Fibroblast of lung (primary cell): ENCODE measurements around the gene CASQ2. TPM values are rescaled to one million over a fixed set of nuclear protein-coding genes. Genes with fewer than 3 reads are reported as not detected.

ENCODE experiments used
- DNase-seq, 2 donors: peaks; one replicate each; pipeline versions ENCODE4 v3.0.0 to v3.0.0-alpha.2; 2010; ENCODE audit warnings: low read depth in 2 of 2
- H2AFZ ChIP-seq: 2 replicates; pipeline ENCODE4 v1.5.1; 2012; ENCODE audit warnings: low read length, control low read depth, inconsistent platforms
- H3K27ac ChIP-seq: 2 replicates; pipeline ENCODE4 v1.5.1; 2011; ENCODE audit warnings: low read length, control low read depth; ENCODE audit not compliant: insufficient read depth
- H3K27me3 ChIP-seq: 2 replicates; pipeline ENCODE4 v1.5.1; 2011; ENCODE audit warnings: mild to moderate bottlenecking, low read length; ENCODE audit not compliant: control insufficient read depth, insufficient read depth
- H3K36me3 ChIP-seq: 2 replicates; pipeline ENCODE4 v1.5.1; 2011; ENCODE audit warnings: low read length; ENCODE audit not compliant: control insufficient read depth, insufficient read depth
- H3K4me1 ChIP-seq: 2 replicates; pipeline ENCODE4 v1.5.1; 2011; ENCODE audit warnings: low read length; ENCODE audit not compliant: control insufficient read depth, insufficient read depth; ENCODE audit errors: extremely low read depth
- H3K4me2 ChIP-seq: 2 replicates; pipeline ENCODE4 v1.5.1; 2011; ENCODE audit warnings: low read length, control low read depth; ENCODE audit not compliant: insufficient read depth; ENCODE audit errors: extremely low read depth
- H3K4me3 ChIP-seq, 4 experiments: fragments of 200-600 bp in 1 of 4; sonication (generic) in 1 of 4; replicated peaks in 1 of 4; 2 replicates each; pipeline ENCODE4 v1.5.1; 2011 to 2016; ENCODE audit warnings: low read length in 4 of 4, low read depth in 3 of 4, mild to moderate bottlenecking in 3 of 4, control low read depth in 2 of 4, inconsistent platforms in 1 of 4, mixed read lengths in 1 of 4; ENCODE audit not compliant: insufficient read depth in 1 of 4; ENCODE audit errors: control extremely low read depth in 1 of 4
- H3K79me2 ChIP-seq: 2 replicates; pipeline ENCODE4 v1.5.1; 2012; ENCODE audit warnings: mild to moderate bottlenecking, low read length, inconsistent platforms; ENCODE audit not compliant: control insufficient read depth, insufficient read depth
- H3K9ac ChIP-seq: 2 replicates; pipeline ENCODE4 v1.5.1; 2011; ENCODE audit warnings: mild to moderate bottlenecking, low read length, control low read depth; ENCODE audit not compliant: insufficient read depth
- H3K9me3 ChIP-seq: 2 replicates; pipeline ENCODE4 v1.5.1; 2012; ENCODE audit warnings: low read depth, low read length; ENCODE audit not compliant: control insufficient read depth, insufficient read depth
- H4K20me1 ChIP-seq: 2 replicates; pipeline ENCODE4 v1.5.1; 2011; ENCODE audit warnings: low read length; ENCODE audit not compliant: control insufficient read depth, insufficient read depth; ENCODE audit errors: extremely low read depth
- EZH2 ChIP-seq: IDR thresholded peaks from 2 replicates; pipeline ENCODE4 v1.5.1; 2012; ENCODE audit warnings: low read length, control low read depth, mild to moderate bottlenecking; ENCODE audit errors: missing control alignments
- polyA plus RNA-seq, 2 donors: library from polyadenylated mRNA; depleted of rRNA in 1 of 2; stranded (reverse) in 1 of 2; unstranded in 1 of 2; fragments of >200 nt; gene quantifications; 2 replicates each; pipeline ENCODE4 v1.2.1, GENCODE V29; 2011 to 2012; ENCODE audit warnings: missing spikeins in 1 of 2
- total RNA-seq: library from RNA; depleted of rRNA; stranded (reverse); fragments of >200 nt; gene quantifications from 2 replicates; pipeline ENCODE4 v1.2.1, GENCODE V29; 2014
- TF ChIP-seq, protein P1 (sequence below), 2 donors: IDR thresholded peaks in 1 of 2; conservative IDR thresholded peaks in 1 of 2; 1 replicate in 1 of 2; 2 replicates in 1 of 2; pipeline ENCODE4 v1.5.1; 2011 to 2012; ENCODE audit warnings: low read length in 2 of 2, control low read depth in 1 of 2, inconsistent platforms in 1 of 2, low read depth in 1 of 2, mild to moderate bottlenecking in 1 of 2

The CASQ2 gene
- total and polyA plus RNA-seq, 2 donors (not counting 1 experiment from before 2014, with no cell fraction given) = 0.03 TPM; not detected in 1

DNA sequence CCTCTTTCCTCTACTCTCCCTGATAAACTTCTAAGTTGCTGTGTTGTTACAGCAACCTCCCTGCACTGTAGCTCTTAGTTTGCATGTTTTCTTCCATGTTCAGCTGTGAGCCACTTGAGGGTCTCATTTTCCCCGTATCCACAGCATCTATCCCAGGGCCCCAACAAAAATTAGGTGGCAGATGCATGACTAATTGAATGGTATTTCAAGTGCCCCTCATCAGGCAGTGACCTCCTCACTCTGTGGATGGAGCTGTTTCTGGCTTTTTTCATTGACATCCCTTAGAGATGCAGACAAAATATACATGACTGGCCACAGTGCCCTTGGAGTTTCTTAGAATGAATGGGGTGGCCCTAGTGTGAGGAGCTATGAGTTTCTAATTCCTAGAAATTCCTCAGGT lies 3.4 kb downstream of the CASQ2 start:
- Histone ChIP-seq H3K4me3 (no peak overlapping the region), H3K9me3 (no peaks in the 10 kb centered on the region), H3K4me1 (no peaks in the 10 kb centered on the region), H3K4me2 (no peak overlapping the region), H3K79me2 (no peaks in the 10 kb centered on the region), H3K27ac (no peak overlapping the region), H2AFZ (no peak overlapping the region), H3K27me3 (peaks cover 10% of the 10 kb centered on the region), H3K9ac (no peak overlapping the region), H4K20me1 (no peaks in the 10 kb centered on the region), H3K36me3 (no peaks in the 10 kb centered on the region)
- no peak for TF ChIP-seq EZH2
- TF ChIP-seq, protein P1, sequence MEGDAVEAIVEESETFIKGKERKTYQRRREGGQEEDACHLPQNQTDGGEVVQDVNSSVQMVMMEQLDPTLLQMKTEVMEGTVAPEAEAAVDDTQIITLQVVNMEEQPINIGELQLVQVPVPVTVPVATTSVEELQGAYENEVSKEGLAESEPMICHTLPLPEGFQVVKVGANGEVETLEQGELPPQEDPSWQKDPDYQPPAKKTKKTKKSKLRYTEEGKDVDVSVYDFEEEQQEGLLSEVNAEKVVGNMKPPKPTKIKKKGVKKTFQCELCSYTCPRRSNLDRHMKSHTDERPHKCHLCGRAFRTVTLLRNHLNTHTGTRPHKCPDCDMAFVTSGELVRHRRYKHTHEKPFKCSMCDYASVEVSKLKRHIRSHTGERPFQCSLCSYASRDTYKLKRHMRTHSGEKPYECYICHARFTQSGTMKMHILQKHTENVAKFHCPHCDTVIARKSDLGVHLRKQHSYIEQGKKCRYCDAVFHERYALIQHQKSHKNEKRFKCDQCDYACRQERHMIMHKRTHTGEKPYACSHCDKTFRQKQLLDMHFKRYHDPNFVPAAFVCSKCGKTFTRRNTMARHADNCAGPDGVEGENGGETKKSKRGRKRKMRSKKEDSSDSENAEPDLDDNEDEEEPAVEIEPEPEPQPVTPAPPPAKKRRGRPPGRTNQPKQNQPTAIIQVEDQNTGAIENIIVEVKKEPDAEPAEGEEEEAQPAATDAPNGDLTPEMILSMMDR (conservative IDR thresholded peaks at IDR 0.05 in 1 of 2, IDR thresholded peaks at IDR 0.05 in 1 of 2; ENCODE audit: low read depth in 1 of 2, low read length in 2 of 2) = no peak
- DNase-seq = no peak

DNA sequence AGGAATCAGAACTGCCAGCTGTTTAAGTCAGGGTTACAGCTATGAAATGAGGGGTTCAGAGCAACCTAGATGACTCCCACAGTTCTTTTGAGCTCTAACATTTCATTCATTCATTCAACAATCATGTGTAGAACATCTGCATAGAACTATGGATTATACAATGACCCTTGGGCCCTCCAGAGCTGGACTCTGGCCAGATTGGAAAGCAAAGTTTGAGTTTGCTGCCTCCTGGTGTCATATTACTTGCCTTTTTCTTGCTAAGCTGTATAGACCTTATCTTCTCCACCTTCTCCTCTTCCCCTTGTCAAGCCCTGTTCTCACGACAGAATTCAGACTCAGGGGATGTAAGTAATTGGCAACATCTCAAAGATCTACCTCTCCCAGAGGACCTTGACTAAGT lies 4.0 kb downstream of the CASQ2 start:
- Histone ChIP-seq H3K4me2 (no peak overlapping the region), H3K79me2 (no peaks in the 10 kb centered on the region), H3K27ac (no peak overlapping the region), H3K27me3 (peaks cover 8% of the 10 kb centered on the region), H3K9ac (no peak overlapping the region), H3K4me1 (no peaks in the 10 kb centered on the region), H3K36me3 (no peaks in the 10 kb centered on the region), H2AFZ (no peak overlapping the region), H3K4me3 (no peak overlapping the region), H4K20me1 (no peaks in the 10 kb centered on the region), H3K9me3 (no peaks in the 10 kb centered on the region)
- DNase-seq = peak; percentile 8 to 64
- no peak for TF ChIP-seq EZH2
- TF ChIP-seq, protein P1 (conservative IDR thresholded peaks at IDR 0.05 in 1 of 2, IDR thresholded peaks at IDR 0.05 in 1 of 2; ENCODE audit: low read depth in 1 of 2, low read length in 2 of 2) = peak; percentile 57 to 64

DNA sequence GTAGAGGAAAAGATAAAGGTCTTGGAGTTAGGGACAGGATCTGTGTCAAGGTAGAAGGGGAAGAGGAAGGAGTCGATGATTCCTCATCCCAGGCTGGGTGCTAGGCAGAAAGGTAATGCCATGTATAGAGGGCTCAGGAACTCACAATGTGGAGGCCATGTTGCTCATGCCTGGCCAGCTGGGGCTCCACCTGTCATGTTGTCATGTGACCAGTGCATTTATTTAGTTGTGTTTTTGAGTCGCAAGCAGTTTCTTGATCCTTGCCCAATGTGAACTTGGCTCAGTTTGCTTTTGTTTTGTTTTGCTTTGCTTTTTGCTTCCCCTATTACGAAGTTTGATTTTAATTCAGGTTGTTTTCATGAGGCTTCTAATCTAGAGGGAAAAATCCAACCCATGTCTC lies 5.7 kb downstream of the CASQ2 start:
- no peaks in the 10 kb centered on the region for H4K20me1 ChIP-seq
- H3K27ac ChIP-seq = no peak overlapping the region
- no peaks in the 10 kb centered on the region for H3K4me1 ChIP-seq
- H3K4me2 ChIP-seq = no peak overlapping the region
- no peak for TF ChIP-seq EZH2
- TF ChIP-seq, protein P1 (conservative IDR thresholded peaks at IDR 0.05 in 1 of 2, IDR thresholded peaks at IDR 0.05 in 1 of 2; ENCODE audit: low read depth in 1 of 2, low read length in 2 of 2) = no peak
- H3K27me3 ChIP-seq = peaks cover 4% of the 10 kb centered on the region
- no peaks in the 10 kb centered on the region for H3K79me2 ChIP-seq
- H3K36me3 ChIP-seq = no peaks in the 10 kb centered on the region
- H3K9ac ChIP-seq = no peak overlapping the region
- no peak for DNase-seq
- no peak overlapping the region for H3K4me3 ChIP-seq
- H3K9me3 ChIP-seq = no peaks in the 10 kb centered on the region
- no peak overlapping the region for H2AFZ ChIP-seq
